GM06990 (cell line): ENCODE results near the gene HDAC11.

Experiments
- DNase-seq: peaks from one replicate; pipeline ENCODE4 v3.0.0-alpha.2; 2011; ENCODE audit not compliant: insufficient read length; ENCODE audit errors: extremely low read depth
- H3K27me3 ChIP-seq: replicated peaks from 2 replicates; pipeline ENCODE4 v1.6.0; 2011; ENCODE audit warnings: low read length; ENCODE audit not compliant: control insufficient read depth, insufficient read depth
- H3K36me3 ChIP-seq: 2 replicates; pipeline ENCODE4 v1.5.1; 2011; ENCODE audit warnings: low read length; ENCODE audit not compliant: control insufficient read depth, insufficient read depth
- H3K4me3 ChIP-seq: replicated peaks from 2 replicates; pipeline ENCODE4 v1.5.1; 2011; ENCODE audit warnings: low read depth, mild to moderate bottlenecking, control low read depth, low read length
- TF ChIP-seq, protein P1 (sequence below): IDR thresholded peaks from 2 replicates; pipeline ENCODE4 v1.5.1; 2011; ENCODE audit warnings: low read length, control low read depth, mild to moderate bottlenecking, inconsistent platforms; ENCODE audit not compliant: insufficient read depth, poor library complexity, severe bottlenecking

HDAC11 gene

DNA sequence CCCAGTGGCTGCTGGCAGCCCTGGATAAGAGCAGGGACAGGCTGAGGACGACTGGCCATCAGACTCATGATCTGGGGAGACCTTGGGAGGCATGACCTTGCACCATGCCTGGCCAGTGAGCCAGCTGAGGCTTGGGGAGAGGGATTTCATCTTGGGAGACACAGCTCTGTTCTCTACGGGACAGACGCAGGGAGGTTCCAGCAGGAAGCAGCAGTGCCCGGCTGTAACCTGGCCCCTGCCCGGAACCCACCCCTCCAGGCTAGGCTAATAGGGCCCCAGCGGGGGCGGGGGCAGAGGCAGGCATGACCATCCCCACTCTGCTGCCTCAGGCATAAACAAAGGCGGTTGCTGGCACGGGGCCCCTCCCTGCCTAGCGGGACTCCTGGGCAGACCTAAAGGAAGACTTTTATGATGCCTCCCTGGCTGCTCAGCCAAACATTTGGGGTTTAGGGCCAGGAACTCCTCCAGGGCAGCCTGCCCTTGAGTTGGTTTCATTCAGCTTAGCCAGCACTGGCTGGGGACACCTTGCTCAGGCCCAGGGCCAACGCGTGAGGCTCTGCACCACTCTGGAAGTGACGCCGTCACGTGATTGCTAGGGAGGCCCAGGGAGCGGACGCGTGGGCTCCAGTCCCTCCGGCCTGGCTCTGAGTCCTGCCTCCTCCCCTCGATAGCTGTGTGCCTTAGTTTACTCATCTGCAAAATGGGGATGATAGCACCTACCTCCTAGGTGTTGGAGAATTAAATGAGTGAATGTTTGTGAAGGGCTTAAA lies 27.6 kb downstream of the HDAC11 start:
- no peaks in the 10 kb centered on the region for H3K36me3 ChIP-seq
- no peak overlapping the region for H3K4me3 ChIP-seq
- no peaks in the 10 kb centered on the region for H3K27me3 ChIP-seq
- no peak for DNase-seq
- TF ChIP-seq, protein P1, sequence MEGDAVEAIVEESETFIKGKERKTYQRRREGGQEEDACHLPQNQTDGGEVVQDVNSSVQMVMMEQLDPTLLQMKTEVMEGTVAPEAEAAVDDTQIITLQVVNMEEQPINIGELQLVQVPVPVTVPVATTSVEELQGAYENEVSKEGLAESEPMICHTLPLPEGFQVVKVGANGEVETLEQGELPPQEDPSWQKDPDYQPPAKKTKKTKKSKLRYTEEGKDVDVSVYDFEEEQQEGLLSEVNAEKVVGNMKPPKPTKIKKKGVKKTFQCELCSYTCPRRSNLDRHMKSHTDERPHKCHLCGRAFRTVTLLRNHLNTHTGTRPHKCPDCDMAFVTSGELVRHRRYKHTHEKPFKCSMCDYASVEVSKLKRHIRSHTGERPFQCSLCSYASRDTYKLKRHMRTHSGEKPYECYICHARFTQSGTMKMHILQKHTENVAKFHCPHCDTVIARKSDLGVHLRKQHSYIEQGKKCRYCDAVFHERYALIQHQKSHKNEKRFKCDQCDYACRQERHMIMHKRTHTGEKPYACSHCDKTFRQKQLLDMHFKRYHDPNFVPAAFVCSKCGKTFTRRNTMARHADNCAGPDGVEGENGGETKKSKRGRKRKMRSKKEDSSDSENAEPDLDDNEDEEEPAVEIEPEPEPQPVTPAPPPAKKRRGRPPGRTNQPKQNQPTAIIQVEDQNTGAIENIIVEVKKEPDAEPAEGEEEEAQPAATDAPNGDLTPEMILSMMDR, result no peak

DNA sequence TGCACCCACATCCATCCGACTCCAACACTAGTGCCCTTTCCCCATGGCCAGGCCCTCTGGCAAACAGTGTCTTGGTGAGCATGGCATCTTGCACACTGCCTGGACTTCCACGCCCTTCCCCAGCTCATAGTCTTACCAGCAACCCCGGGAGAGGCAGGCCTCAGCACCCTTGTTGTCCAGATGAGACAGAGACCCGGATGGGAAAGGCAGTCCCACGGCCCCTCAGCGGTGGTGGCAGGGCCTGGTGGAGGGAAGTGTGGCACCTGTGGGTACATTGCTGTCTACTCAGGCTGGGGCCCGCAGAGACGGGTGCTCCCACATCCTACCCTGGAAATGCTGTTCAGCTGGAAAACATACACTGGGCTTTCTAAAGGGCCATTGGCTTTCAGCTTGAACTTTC lies 28.4 kb downstream of the HDAC11 start:
- TF ChIP-seq, protein P1, result no peak
- Histone ChIP-seq H3K27me3 (no peaks in the 10 kb centered on the region), H3K4me3 (no peak overlapping the region), H3K36me3 (no peaks in the 10 kb centered on the region)
- no peak for DNase-seq

DNA sequence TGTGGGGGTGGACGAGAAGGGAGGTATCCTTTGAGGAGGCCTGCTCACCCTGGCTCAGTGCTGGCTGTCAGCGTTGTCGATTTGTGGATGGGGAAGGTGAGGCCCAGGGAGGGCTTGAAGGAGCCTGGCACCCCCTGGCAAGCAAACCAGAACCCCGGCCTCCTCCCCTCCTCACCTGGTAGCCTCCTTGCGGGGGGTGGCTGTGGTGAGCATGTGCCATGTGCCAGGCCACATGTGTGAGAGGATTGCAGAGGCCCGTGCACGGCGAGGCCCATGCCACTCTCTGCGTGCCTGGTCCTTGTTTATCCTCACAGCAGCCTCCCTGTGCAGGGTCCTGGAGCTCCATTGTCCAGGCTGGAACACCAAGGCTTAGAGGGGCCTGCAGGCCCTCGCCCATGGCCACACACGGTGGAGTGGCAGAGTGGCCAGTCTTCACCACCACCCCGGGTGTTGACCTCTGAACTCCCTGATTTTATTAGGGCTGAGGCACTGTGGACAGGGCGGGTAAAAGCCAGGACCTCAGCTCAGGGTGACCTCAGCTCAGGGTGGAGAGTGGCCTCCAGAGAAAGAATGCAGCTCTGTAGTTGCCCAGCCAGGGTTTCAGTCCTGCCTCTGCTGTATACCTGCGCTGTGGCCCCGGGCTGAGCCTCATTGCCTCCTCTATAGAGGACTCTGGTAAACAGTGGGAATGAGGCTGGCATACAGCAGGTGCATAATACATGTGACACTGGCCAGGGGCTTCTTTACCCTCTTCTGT lies 29.1 kb downstream of the HDAC11 start:
- TF ChIP-seq, protein P1, result no peak
- DNase-seq, result no peak
- H3K4me3 ChIP-seq, result no peak overlapping the region

DNA sequence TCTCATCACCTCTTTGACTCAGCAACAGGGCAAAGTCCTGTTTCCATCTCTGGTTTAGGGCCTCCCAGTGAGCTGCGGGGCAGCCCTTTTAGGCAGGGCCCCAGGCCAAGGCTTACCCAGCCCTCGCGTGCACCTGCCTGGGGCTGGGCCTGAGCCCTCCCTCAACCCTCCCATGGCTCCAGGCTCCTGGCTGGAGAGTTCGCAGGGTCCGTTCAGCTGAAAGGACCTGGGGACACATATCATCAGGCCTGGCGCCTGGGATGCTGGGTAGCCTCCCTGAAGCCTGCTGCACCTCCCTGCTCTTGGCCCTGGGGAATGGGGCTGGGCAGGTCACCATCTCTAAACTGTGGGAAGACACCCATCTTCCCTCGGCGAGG lies 29.7 kb downstream of the HDAC11 start:
- no peak for DNase-seq
- no peaks in the 10 kb centered on the region for H3K36me3 ChIP-seq
- TF ChIP-seq, protein P1, result no peak
- H3K27me3 ChIP-seq, result no peaks in the 10 kb centered on the region
- H3K4me3 ChIP-seq, result no peak overlapping the region

More for the DNA sequence above, 29.1 kb downstream of the HDAC11 start:
- no peaks in the 10 kb centered on the region for H3K36me3 ChIP-seq
- H3K27me3 ChIP-seq, result no peaks in the 10 kb centered on the region

DNA sequence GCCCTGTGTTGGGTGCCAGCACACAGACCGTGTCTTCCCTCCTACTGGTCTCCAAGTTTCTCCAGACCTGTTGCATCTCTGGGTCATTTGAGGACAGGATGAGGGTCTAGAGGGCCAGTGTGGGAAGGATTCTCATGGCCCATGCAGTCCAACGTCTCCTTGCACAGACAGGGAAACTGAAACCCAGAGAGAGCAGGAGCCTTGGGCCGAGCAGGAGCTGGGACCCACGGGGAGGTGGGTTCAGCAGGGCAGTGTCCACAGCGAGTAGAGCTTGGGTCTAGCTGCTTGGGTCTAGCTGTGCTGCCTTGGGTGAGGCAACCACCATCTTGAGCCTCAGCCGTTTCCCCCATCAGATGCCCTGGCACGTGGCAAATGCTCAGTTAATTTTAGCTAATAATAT lies 32.3 kb downstream of the HDAC11 start:
- no peaks in the 10 kb centered on the region for H3K27me3 ChIP-seq
- no peak for DNase-seq
- TF ChIP-seq, protein P1, result no peak
- H3K4me3 ChIP-seq, result no peak overlapping the region
- no peaks in the 10 kb centered on the region for H3K36me3 ChIP-seq
